ENCODE data around the gene PRDM16. TPM values are rescaled to one million over a fixed set of nuclear protein-coding genes. Genes with fewer than 3 reads are reported as not detected.

PRDM16 gene
- polyA plus RNA-seq, 1 experiment, result 0.06 TPM

DNA sequence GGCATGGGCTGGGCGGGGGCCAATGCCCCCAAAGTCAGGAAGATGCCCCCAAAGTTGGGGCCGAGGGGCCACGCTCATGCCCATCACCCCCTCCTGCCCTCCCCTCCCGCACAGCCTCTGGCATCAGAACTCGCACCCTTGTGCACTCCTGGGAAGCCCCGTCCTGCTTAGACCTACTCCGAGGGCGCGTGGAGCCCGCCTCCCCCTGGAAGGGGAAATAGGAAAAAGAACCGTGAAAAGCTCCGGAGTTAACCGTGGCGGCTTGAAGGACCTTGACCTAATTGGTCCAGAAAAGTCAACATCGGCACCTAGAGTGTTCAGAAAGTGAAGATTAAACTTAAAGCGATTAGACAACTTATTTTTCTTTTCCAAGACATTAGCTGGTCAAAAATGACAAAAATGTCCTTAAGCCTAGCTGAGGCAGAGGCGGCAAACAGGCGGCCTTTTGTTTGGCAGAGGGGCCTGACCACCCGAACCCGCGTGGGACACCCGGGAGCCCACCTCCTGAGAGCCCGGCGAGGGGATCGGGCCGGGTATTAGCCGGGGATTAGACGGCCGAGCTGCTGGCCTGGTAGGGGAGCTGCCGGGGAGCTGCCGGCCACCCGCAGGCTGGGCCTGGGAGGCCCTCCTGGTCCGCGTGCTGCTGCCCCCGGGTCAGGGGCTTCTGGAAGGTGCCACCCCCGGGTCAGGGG, 65.5 kb downstream of the PRDM16 start:
- H3K27me3 ChIP-seq (ENCODE audit: control insufficient read depth, insufficient read depth, low read length), result peaks cover 3% of the 10 kb centered on the region
- CTCF ChIA-PET, result no interaction called here
- no peak overlapping the region for H3K27ac ChIP-seq (ENCODE audit: low read depth, low read length)
- POLR2A ChIA-PET, result no interaction called here
- no peak for DNase-seq (ENCODE audit: low read depth, low spot score)
- no peaks in the 10 kb centered on the region; the same call in 1 of the 2 replicates for H3K9me3 ChIP-seq (ENCODE audit: control insufficient read depth, insufficient read depth, low read length)
- TF ChIP-seq, protein P1, sequence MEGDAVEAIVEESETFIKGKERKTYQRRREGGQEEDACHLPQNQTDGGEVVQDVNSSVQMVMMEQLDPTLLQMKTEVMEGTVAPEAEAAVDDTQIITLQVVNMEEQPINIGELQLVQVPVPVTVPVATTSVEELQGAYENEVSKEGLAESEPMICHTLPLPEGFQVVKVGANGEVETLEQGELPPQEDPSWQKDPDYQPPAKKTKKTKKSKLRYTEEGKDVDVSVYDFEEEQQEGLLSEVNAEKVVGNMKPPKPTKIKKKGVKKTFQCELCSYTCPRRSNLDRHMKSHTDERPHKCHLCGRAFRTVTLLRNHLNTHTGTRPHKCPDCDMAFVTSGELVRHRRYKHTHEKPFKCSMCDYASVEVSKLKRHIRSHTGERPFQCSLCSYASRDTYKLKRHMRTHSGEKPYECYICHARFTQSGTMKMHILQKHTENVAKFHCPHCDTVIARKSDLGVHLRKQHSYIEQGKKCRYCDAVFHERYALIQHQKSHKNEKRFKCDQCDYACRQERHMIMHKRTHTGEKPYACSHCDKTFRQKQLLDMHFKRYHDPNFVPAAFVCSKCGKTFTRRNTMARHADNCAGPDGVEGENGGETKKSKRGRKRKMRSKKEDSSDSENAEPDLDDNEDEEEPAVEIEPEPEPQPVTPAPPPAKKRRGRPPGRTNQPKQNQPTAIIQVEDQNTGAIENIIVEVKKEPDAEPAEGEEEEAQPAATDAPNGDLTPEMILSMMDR (IDR thresholded peaks at IDR 0.05; ENCODE audit: low read depth, low read length), result no peak
- no peak overlapping the region for H3K4me3 ChIP-seq (ENCODE audit: low read depth, low read length)

DNA sequence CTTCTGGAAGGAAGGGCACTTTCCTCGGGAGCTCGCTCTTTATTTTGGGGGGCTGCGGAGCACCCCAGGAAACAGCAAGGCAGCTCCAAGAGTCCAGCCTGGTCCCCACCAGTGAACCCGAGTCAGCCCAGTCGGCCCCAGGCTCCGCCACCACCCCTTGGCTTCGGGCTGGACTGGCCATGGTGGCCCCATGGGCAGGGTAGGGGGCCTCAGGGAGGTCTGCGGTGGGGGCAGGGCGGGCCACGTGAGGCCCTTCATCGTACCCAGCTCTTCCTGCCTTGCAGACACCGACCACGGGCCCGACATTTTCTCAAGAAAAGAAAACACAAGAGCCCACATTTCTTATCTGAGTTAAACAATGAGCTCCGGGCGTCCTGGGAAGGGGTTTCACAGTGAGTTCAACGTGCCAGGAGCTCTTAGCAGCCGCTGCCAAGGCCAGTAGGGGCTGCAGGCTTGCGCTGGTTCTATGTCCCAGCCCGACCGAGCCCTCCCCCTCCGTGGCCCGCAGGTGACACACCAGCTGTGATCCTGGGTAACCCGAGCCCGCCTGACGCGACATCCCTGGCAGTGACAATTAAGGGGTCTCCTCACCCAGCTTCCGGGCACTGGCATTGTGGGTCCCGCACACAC, 66.2 kb downstream of the PRDM16 start:
- ChIA-PET CTCF (no interaction called here), POLR2A (no interaction called here)
- no peaks in the 10 kb centered on the region; the same call in 1 of the 2 replicates for H3K9me3 ChIP-seq (ENCODE audit: control insufficient read depth, insufficient read depth, low read length)
- TF ChIP-seq, protein P1 (IDR thresholded peaks at IDR 0.05; ENCODE audit: low read depth, low read length), result no peak
- H3K4me3 ChIP-seq (ENCODE audit: low read depth, low read length), result no peak overlapping the region
- H3K27me3 ChIP-seq (ENCODE audit: control insufficient read depth, insufficient read depth, low read length), result peaks cover 6% of the 10 kb centered on the region
- no peak for DNase-seq (ENCODE audit: low read depth, low spot score)
- H3K27ac ChIP-seq (ENCODE audit: low read depth, low read length), result no peak overlapping the region

DNA sequence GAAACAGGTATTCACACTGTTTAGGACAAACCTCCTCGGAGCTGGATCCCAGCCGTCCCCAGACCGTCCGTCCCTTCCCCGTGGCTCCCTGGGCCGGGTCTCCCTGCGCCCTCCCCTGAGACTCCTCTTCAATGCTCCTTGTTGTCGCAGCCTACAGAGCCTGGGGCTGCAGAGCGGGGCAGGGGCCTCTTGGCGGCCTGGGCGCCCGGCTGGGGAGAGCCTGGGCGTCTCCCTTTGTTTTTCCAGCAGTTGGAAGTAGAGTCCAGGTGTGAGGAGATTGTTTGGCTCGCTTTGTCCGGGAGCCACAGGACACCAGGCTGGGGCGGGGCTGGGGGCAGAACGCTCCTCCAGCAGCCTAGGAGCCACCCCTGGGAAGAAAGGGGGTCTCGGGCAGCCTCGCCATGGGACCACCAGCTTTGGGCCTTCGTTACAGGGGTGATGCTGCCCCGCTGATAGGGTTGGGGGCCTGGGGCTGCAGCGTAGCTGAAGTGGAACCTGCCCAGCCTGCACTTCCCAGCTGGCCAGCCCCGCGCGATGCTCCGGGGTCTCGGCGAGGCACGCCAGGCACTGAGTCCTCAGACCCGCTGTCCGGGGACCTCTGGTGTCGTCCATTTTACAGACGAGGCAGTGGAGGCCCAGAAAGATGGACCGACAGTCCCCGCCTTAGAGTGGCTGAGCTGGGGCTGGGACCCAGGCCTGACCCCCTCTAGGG, 66.9 kb downstream of the PRDM16 start:
- DNase-seq (ENCODE audit: low read depth, low spot score), result no peak
- H3K9me3 ChIP-seq (ENCODE audit: control insufficient read depth, insufficient read depth, low read length), result no peaks in the 10 kb centered on the region; the same call in 1 of the 2 replicates
- no peak overlapping the region for H3K4me3 ChIP-seq (ENCODE audit: low read depth, low read length)
- ChIA-PET POLR2A (no interaction called here), CTCF (no interaction called here)
- peaks cover 6% of the 10 kb centered on the region for H3K27me3 ChIP-seq (ENCODE audit: control insufficient read depth, insufficient read depth, low read length)
- TF ChIP-seq, protein P1 (IDR thresholded peaks at IDR 0.05; ENCODE audit: low read depth, low read length), result no peak
- H3K27ac ChIP-seq (ENCODE audit: low read depth, low read length), result no peak overlapping the region

DNA sequence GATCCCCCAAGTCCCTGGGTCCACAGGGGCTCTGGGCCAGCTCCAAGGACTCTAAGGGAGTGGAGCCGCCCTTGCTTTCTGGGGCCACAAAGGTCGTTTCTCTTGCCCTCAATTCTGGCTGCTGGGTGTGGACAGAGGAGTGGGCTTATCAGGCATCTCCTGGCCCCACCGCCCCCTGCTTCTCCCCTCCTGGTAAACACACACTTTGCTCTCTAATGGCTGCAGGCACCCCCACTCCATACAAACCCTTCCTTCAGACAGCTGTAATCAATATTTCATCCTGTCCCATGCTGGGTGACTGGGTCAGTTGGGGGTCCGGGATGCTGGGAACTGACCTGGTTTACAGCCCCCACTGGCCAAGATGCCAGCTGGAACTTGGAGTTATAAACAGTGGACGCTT, 67.5 kb downstream of the PRDM16 start:
- CTCF ChIA-PET, result no interaction called here
- H3K27me3 ChIP-seq (ENCODE audit: control insufficient read depth, insufficient read depth, low read length), result peaks cover 6% of the 10 kb centered on the region
- TF ChIP-seq, protein P1 (IDR thresholded peaks at IDR 0.05; ENCODE audit: low read depth, low read length), result no peak
- H3K4me3 ChIP-seq (ENCODE audit: low read depth, low read length), result no peak overlapping the region
- H3K9me3 ChIP-seq (ENCODE audit: control insufficient read depth, insufficient read depth, low read length), result no peaks in the 10 kb centered on the region; the same call in 1 of the 2 replicates
- POLR2A ChIA-PET, result no interaction called here
- H3K27ac ChIP-seq (ENCODE audit: low read depth, low read length), result no peak overlapping the region
- no peak for DNase-seq (ENCODE audit: low read depth, low spot score)

All from AG04450 (cell line).